ENCODE results near the gene AJUBA. TPM values are rescaled to one million over a fixed set of nuclear protein-coding genes. Genes with fewer than 3 reads are reported as not detected.
"Not testable (repeated sequence)": the region's sequence is repeated elsewhere in the genome, so short reads cannot be mapped to it uniquely, and the experiment has no call there.

Gene AJUBA
- total RNA-seq, 4 donors from 2014 or later: 66.2 to 98.4 (median 74.8) TPM

DNA sequence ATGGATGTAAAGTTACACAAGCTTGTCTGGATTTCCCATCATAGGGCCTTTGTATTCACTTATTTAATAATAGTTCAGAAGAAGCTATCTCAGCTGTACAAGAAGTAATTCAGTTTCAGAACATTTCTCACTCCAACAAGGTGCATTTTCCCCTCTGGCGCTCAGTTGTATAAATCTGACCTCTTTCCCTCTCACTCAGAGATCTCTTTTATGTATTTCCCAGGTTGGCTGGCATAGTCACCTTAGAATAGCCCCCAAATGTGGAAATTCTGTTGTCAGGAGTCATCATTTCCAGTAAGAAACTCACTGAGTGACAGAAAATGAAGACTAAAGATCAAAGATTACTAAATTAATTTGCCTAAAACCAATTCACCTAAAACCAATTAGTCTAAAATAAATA lies 11.2 kb downstream of the AJUBA start:
- WGBS, 2 donors: 94 to 98% methylated on average over 1 of the region's 1 CpG
- intact Hi-C loops (cut with DNase I; ENCODE audit: low total_unique reads): no loop called here
- H3K4me3 ChIP-seq (ENCODE audit: low read depth, poor library complexity, severe bottlenecking): no peak overlapping the region
- DNase-seq (ENCODE audit: low spot score in 2 of 2): no peak
- TF ChIP-seq, protein P1, sequence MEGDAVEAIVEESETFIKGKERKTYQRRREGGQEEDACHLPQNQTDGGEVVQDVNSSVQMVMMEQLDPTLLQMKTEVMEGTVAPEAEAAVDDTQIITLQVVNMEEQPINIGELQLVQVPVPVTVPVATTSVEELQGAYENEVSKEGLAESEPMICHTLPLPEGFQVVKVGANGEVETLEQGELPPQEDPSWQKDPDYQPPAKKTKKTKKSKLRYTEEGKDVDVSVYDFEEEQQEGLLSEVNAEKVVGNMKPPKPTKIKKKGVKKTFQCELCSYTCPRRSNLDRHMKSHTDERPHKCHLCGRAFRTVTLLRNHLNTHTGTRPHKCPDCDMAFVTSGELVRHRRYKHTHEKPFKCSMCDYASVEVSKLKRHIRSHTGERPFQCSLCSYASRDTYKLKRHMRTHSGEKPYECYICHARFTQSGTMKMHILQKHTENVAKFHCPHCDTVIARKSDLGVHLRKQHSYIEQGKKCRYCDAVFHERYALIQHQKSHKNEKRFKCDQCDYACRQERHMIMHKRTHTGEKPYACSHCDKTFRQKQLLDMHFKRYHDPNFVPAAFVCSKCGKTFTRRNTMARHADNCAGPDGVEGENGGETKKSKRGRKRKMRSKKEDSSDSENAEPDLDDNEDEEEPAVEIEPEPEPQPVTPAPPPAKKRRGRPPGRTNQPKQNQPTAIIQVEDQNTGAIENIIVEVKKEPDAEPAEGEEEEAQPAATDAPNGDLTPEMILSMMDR (IDR thresholded peaks at IDR 0.05): no peak
- TF ChIP-seq POLR2A (IDR thresholded peaks at IDR 0.05): no peak

DNA sequence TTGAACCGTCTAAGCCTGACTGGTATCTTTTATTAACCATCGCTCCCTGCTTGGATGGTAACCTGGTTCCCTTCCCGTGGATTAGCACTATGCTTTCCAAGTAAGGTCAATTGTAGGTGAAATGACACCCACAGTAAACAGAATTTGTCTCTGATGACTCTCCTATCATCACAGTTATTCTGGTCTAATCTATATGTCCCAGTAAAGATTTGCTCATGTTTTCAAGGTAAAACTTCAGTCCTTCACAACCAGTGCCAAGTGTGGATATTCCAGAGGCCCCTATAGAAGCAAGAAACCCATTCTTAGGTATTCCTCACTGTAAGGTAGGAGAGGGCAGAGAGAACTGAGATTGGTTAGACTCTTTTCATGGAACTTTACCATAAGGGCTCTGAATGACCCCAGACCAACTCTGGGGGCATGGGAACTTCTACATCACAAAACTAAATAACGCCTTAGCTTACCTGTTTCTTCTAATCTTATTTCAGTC lies 15.5 kb downstream of the AJUBA start:
- WGBS, 2 donors: 56 to 63% methylated on average over 4 of the region's 4 CpGs
- H3K4me3 ChIP-seq (ENCODE audit: low read depth, poor library complexity, severe bottlenecking): no peak overlapping the region
- intact Hi-C loops (cut with DNase I; ENCODE audit: low total_unique reads): no loop called here
- no peak for DNase-seq (ENCODE audit: low spot score in 2 of 2)
- TF ChIP-seq, protein P1 (IDR thresholded peaks at IDR 0.05): no peak
- TF ChIP-seq POLR2A (IDR thresholded peaks at IDR 0.05): no peak

DNA sequence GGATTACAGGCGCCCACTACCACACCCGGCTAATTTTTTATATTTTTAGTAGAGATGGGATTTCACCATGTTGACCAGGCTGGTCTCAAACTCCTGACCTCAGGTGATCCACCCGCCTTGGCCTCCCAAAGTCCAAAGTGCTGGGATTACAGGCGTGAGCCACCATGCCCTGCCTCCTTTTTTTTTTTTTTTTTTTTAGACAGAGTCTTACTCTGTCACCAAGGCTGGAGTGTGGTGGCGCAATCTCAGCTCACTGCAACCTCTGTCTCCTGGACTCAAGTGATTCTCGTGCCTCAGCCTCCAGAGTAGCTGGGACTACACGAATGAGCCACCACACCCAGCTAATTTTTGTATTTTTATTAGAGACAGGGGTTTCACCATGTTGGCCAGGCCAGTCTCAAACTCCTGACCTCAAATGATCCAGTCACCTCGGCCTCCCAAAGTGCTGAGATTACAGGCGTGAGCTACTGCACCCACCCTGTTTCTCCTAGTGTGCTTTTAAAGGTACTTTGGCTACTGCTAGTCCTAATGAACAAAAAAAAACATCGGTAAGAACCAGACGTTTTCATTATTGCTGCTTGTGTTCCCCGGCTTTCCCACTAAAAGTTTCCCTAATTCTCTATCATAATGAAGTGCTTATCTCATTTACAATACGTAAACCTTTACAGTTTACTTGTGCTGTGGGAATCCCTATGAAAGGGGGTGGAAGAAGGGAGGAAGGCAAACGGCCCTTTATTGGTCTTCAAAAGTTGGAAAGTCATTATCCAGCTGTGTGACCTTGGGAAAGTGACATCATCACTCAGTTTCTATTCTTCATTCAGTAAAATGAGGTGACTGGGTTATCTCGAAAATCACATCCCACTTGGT lies 16.2 kb downstream of the AJUBA start:
- DNase-seq (ENCODE audit: low spot score in 2 of 2); H3K4me3 ChIP-seq (ENCODE audit: low read depth, poor library complexity, severe bottlenecking): not testable (repeated sequence)
- WGBS, 2 donors: 68 to 74% methylated on average over 15 of the region's 15 CpGs

DNA sequence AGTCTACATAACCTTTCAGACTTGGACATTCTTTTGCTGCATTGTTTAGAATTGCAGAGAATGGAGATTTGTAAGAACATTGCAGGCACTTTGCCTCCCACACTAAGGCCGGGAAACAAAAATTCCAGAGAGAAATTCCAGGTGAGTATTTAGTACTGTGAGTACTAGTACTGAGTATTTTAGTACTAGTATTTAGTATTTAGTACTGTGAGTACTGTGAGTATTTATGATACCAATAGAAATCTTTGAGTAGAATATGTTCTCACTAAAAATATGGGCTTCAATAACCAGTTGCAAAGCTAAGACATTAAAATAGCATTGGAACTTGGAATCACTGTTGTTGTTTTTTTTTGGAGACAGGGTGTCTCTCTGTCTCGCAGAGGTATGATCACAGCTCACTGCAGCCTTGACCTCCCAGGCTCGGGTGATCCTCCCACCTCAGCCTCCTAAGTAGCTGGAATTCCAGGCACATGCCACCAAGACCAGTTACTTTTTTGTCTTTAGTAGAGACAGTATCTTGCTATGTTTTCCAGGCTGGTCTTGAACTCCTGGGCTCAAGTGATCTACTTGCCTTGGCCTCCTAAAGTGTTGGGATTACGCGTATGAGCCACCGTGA lies 20.2 kb downstream of the AJUBA start:
- no peak overlapping the region for H3K4me3 ChIP-seq (ENCODE audit: low read depth, poor library complexity, severe bottlenecking)
- 92 to 96% methylated on average over 6 of the region's 6 CpGs for WGBS, 2 donors
- DNase-seq (ENCODE audit: low spot score in 2 of 2): no peak
- no peak for TF ChIP-seq POLR2A (IDR thresholded peaks at IDR 0.05)
- TF ChIP-seq, protein P1 (IDR thresholded peaks at IDR 0.05): no peak
- intact Hi-C loops (cut with DNase I; ENCODE audit: low total_unique reads): no loop called here

More for the DNA sequence above, 16.2 kb downstream of the AJUBA start:
- intact Hi-C loops (cut with DNase I; ENCODE audit: low total_unique reads): not testable (repeated sequence)

DNA sequence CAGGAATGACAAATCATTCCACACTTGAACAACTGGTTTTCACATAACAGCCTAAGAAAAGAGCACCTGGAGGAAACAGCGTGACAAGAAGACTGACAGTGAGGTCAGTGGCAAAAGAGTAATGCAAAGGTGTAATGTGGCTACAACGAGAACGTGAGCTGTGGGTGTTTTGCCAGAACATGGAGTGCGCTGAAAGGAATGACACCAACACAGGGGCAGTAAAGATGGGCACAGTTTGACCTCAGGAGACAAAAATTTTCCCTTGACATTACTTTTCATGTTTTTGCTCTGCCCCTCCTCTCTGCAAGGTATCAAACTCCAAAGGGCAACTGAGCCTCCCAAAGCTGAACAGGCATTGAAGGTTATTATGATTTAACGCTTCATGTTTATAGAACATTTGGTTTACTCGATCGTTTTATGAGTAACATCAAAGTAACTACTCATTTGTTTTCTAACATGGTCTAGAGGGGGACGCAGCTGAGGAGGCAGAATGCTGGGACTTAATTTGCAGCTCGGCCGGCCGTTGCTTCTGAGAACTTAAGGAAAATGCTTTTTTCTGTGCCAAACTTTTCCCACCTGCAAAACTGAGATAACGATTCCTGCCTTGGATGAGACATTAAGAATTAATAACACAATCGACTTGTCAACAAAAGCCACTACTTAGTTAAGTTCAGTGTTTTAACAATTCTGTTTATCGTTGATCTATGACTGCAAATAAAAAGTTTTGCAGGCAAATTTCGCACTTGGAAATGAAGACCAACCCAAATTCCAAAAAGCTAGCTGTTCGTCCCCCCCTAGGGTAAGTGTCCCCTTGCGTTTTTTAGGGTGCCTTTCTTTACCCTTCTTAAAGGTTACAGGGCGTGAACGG lies 26.4 kb downstream of the AJUBA start:
- no peak for TF ChIP-seq POLR2A (IDR thresholded peaks at IDR 0.05)
- TF ChIP-seq, protein P1 (IDR thresholded peaks at IDR 0.05): no peak
- peak in 1 of 2 donors; percentile 80 for DNase-seq (ENCODE audit: low spot score in 2 of 2)
- intact Hi-C loops (cut with DNase I; ENCODE audit: low total_unique reads): no loop called here
- WGBS, 2 donors: 13 to 17% methylated on average over 19 of the region's 19 CpGs
- peak overlapping the region; percentile 74 for H3K4me3 ChIP-seq (ENCODE audit: low read depth, poor library complexity, severe bottlenecking)
